Measurements from ENCODE around the gene MASP2.
"Not testable (repeated sequence)": the region's sequence is repeated elsewhere in the genome, so short reads cannot be mapped to it uniquely, and the experiment has no call there.

The MASP2 gene

GRCh38 chr1:10990828-10991227, 56.2 kb downstream of the MASP2 start:
- no peak for DNase-seq (ENCODE audit: low read depth in 2 of 2)

- not testable (repeated sequence) for DNase-seq (ENCODE audit: low read depth in 2 of 2)
These were observed 57.0 kb downstream of the MASP2 start for GRCh38 chr1:10989920-10990516.

- no peak for DNase-seq (ENCODE audit: low read depth in 2 of 2)
These were observed 57.9 kb downstream of the MASP2 start for GRCh38 chr1:10989095-10989494.

- no peak for DNase-seq (ENCODE audit: low read depth in 2 of 2)
These were observed 59.1 kb downstream of the MASP2 start for GRCh38 chr1:10987840-10988417.

- DNase-seq (ENCODE audit: low read depth in 2 of 2) = no peak
These were observed 60.5 kb downstream of the MASP2 start for GRCh38 chr1:10986525-10986890.

GRCh38 chr1:10980841-10981727, 66.0 kb downstream of the MASP2 start:
- no peak for DNase-seq (ENCODE audit: low read depth in 2 of 2)

- DNase-seq (ENCODE audit: low read depth in 2 of 2) = no peak
These were observed 66.9 kb downstream of the MASP2 start for GRCh38 chr1:10980094-10980577.

- DNase-seq (ENCODE audit: low read depth in 2 of 2) = no peak
These were observed 67.5 kb downstream of the MASP2 start for GRCh38 chr1:10979483-10979920.

- DNase-seq (ENCODE audit: low read depth in 2 of 2) = no peak
These were observed 68.3 kb downstream of the MASP2 start for GRCh38 chr1:10978719-10979118.

All from fibroblast of skin of left quadriceps (primary cell).